K562 (cell line): ENCODE data around the gene MACF1. TPM values are rescaled to one million over a fixed set of nuclear protein-coding genes. Genes with fewer than 3 reads are reported as not detected.

Experiments
- ARNT ChIP-seq, 2 experiments: fragments of 450-650 bp; IDR thresholded peaks; 2 replicates each; pipeline ENCODE4 v1.6.1; 2016; ENCODE audit warnings: mild to moderate bottlenecking in 1 of 2
- CHD7 ChIP-seq: fragments of 200-600 bp; sonication (generic); IDR thresholded peaks from one replicate; pipeline ENCODE4 v1.6.1; 2012; ENCODE audit warnings: mild to moderate bottlenecking, low read depth, low read length, inconsistent platforms
- IRF2 ChIP-seq: sonication (generic); formaldehyde crosslinking; IDR thresholded peaks from 2 replicates; pipeline ENCODE4 v1.8.1; 2022; ENCODE audit warnings: mild to moderate bottlenecking, missing genetic modification reagents
- MCM3 ChIP-seq: fragments of 450-650 bp; IDR thresholded peaks from 2 replicates; pipeline ENCODE4 v1.6.1; 2016
- SMARCA4 ChIP-seq: fragments of 450-650 bp; IDR thresholded peaks from 2 replicates; pipeline ENCODE4 v1.6.1; 2016
- TAF9B ChIP-seq: fragments of 450-650 bp; IDR thresholded peaks from 2 replicates; pipeline ENCODE4 v1.6.1; 2018; ENCODE audit warnings: mild to moderate bottlenecking; ENCODE audit not compliant: partially characterized antibody
- ZC3H4 ChIP-seq: sonication (generic); formaldehyde crosslinking; IDR thresholded peaks from 2 replicates; pipeline ENCODE4 v1.9.0; 2021; ENCODE audit warnings: missing genetic modification reagents, borderline replicate concordance
- ZNF143 ChIP-seq: sonication (generic); formaldehyde crosslinking; IDR thresholded peaks from 2 replicates; pipeline ENCODE4 v1.9.0; 2022; ENCODE audit warnings: mild to moderate bottlenecking, missing genetic modification reagents
- polyA plus RNA-seq, 8 experiments: library from polyadenylated mRNA; depleted of rRNA in 4 of 8; stranded (reverse) in 5 of 8; unstranded in 3 of 8; fragments of >200 nt; fragmentation: Nextera tagmentation in 2 of 8; fragmentation: Illumina TruSeq in 1 of 8; extraction: Ambion mirVana in 2 of 8; extraction: Trizol in 1 of 8; gene quantifications; 2 replicates each; pipeline versions ENCODE4 v1.2.1 to v1.2.3, GENCODE V29; 2011 to 2014; ENCODE audit warnings: inconsistent platforms in 1 of 8, missing spikeins in 1 of 8
- total RNA-seq, 7 experiments: library from RNA; depleted of rRNA in 6 of 7; stranded (reverse); fragments of >200 nt in 6 of 7; fragmentation: Illumina TruSeq in 2 of 7; extraction: Trizol in 2 of 7; gene quantifications; 2 replicates each; pipeline versions ENCODE4 v1.2.1 to v1.2.3, GENCODE V29; 2011 to 2021; ENCODE audit warnings: low replicate concordance in 1 of 7
- TF ChIP-seq, protein P1 (sequence below), 2 experiments: IDR thresholded peaks; 2 replicates each; pipeline ENCODE4 v1.6.1; 2011; ENCODE audit warnings: borderline replicate concordance in 1 of 2, control low read depth in 1 of 2, low read depth in 1 of 2, low read length in 1 of 2, mild to moderate bottlenecking in 1 of 2, mixed read lengths in 1 of 2, moderate library complexity in 1 of 2; ENCODE audit not compliant: insufficient read depth in 1 of 2, insufficient read length in 1 of 2, poor library complexity in 1 of 2, severe bottlenecking in 1 of 2; ENCODE audit errors: extremely low read depth in 1 of 2

Gene MACF1
- total and polyA plus RNA-seq, 9 of the 15 experiments (the other 6 are each of a cell fraction or from before 2014, with no cell fraction given) = 13.2 to 232 (median 112) TPM

DNA sequence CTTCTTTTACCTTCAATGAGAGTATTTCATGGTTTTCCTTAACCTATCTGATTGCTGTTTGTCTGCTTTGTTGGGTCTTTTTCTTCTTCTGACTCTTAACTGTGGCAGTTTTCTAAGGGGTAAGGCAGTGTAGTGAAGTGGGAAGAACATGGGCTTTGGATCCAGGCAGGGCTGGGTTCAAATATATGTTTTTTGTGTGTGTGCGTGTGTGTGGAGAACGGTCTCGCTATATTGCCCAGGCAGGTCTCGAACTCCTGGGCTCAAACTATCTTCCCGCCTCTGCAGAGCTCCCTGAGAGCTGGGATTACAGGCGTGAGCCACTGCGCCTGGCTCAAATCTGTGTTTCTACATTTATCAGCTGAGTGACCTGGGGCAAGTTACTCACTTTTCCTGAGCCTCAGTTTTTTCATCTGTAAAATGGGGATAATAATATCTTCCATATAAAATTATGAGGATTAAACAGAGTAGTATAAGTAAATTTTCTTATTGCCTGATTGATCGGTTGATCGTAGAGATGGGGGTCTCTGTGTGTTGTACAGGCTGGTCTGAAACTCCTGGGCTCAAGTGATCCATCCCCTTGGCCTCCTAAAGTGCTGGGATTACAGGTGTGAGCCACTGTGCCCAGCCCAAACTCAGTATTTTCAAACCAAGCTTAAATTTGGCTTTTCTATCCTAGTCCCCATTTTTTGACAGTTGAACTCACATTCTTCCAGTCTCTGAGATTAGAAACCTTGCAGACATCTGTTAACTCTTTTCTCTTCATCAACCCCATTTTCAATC is 36.0 kb upstream of the MACF1 start (continued):
- no peak for TF ChIP-seq CHD7
- TF ChIP-seq ARNT (IDR thresholded peaks at IDR 0.05) = peak in 1 of 2 experiments; percentile 53; a peak in 1 of 4 replicates
- TF ChIP-seq SMARCA4 = no peak
- TF ChIP-seq IRF2 (CRISPR knock-in tag) = no peak
- TF ChIP-seq ZC3H4 (CRISPR knock-in tag) = no peak
- TF ChIP-seq ZNF143 (CRISPR knock-in tag) = no peak
- no peak for TF ChIP-seq MCM3
- TF ChIP-seq TAF9B = no peak
- TF ChIP-seq, protein P1, sequence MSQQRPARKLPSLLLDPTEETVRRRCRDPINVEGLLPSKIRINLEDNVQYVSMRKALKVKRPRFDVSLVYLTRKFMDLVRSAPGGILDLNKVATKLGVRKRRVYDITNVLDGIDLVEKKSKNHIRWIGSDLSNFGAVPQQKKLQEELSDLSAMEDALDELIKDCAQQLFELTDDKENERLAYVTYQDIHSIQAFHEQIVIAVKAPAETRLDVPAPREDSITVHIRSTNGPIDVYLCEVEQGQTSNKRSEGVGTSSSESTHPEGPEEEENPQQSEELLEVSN (IDR thresholded peaks at IDR 0.05; ENCODE audit: borderline replicate concordance in 1 of 2, extremely low read depth in 1 of 2, insufficient read depth in 1 of 2, insufficient read length in 1 of 2, low read depth in 1 of 2, low read length in 1 of 2, poor library complexity in 1 of 2, severe bottlenecking in 1 of 2) = no peak
